GM12878 (cell line): ENCODE measurements around the gene MYD88. TPM values are rescaled to one million over a fixed set of nuclear protein-coding genes. Genes with fewer than 3 reads are reported as not detected.

Source experiments
- ATF2 ChIP-seq: IDR thresholded peaks from 2 replicates; pipeline ENCODE4 v1.6.1; 2012; ENCODE audit warnings: low read length, inconsistent platforms
- BCL11A ChIP-seq: IDR thresholded peaks from 2 replicates; pipeline ENCODE4 v1.6.1; 2011; ENCODE audit warnings: low read depth, low read length
- BRCA1 ChIP-seq: IDR thresholded peaks from 2 replicates; pipeline ENCODE4 v1.6.1; 2011; ENCODE audit warnings: low read depth, low read length, improper control_type of control experiment
- CREB1 ChIP-seq: IDR thresholded peaks from 2 replicates; pipeline ENCODE4 v1.6.1; 2012; ENCODE audit warnings: low read depth, mild to moderate bottlenecking, inconsistent platforms
- CREM ChIP-seq: IDR thresholded peaks from 2 replicates; pipeline ENCODE4 v1.6.1; 2014; ENCODE audit warnings: antibody characterized with exemption, low read depth
- DPF2 ChIP-seq: fragments of 450-650 bp; IDR thresholded peaks from 2 replicates; pipeline ENCODE4 v1.6.1; 2017; ENCODE audit warnings: mild to moderate bottlenecking
- FOXK2 ChIP-seq: fragments of 450-650 bp; IDR thresholded peaks from 2 replicates; pipeline ENCODE4 v1.6.1; 2017; ENCODE audit warnings: mild to moderate bottlenecking, moderate library complexity
- HCFC1 ChIP-seq: fragments of 150-350 bp; IDR thresholded peaks from 2 replicates; pipeline ENCODE4 v1.6.1; 2014; ENCODE audit warnings: low read length
- HDGF ChIP-seq: fragments of 450-650 bp; IDR thresholded peaks from 2 replicates; pipeline ENCODE4 v1.6.1; 2016; ENCODE audit warnings: antibody characterized with exemption
- IKZF2 ChIP-seq, 2 experiments: fragments of 450-650 bp; IDR thresholded peaks; 2 replicates each; pipeline ENCODE4 v1.6.1; 2017; ENCODE audit warnings: mild to moderate bottlenecking in 2 of 2, moderate library complexity in 2 of 2
- MEF2A ChIP-seq: IDR thresholded peaks from 2 replicates; pipeline ENCODE4 v1.6.1; 2011; ENCODE audit warnings: low read depth, mild to moderate bottlenecking, low read length, moderate library complexity; ENCODE audit not compliant: insufficient read depth
- MTA2 ChIP-seq: fragments of 450-650 bp; IDR thresholded peaks from 2 replicates; pipeline ENCODE4 v1.6.1; 2016; ENCODE audit warnings: low read depth, mild to moderate bottlenecking, moderate library complexity
- MTA3 ChIP-seq: IDR thresholded peaks from 2 replicates; pipeline ENCODE4 v1.6.1; 2012; ENCODE audit warnings: low read length, inconsistent platforms, borderline replicate concordance
- MXI1 ChIP-seq: fragments of 150-350 bp; IDR thresholded peaks from 2 replicates; pipeline ENCODE4 v1.6.1; 2011; ENCODE audit warnings: low read depth, mild to moderate bottlenecking, inconsistent platforms, low read length, improper control_type of control experiment
- POLR2A ChIP-seq: IDR thresholded peaks from 2 replicates; pipeline ENCODE4 v1.6.1; 2011; ENCODE audit warnings: low read depth, mild to moderate bottlenecking, low read length
- RUNX3 ChIP-seq: IDR thresholded peaks from 2 replicates; pipeline ENCODE4 v1.6.1; 2012; ENCODE audit warnings: low read length, inconsistent platforms
- SIN3A ChIP-seq: IDR thresholded peaks from 2 replicates; pipeline ENCODE4 v1.6.1; 2012; ENCODE audit warnings: low read depth, low read length, improper control_type of control experiment
- SMAD1 ChIP-seq: fragments of 450-650 bp; IDR thresholded peaks from 2 replicates; pipeline ENCODE4 v1.6.1; 2018; ENCODE audit warnings: mild to moderate bottlenecking, low read depth; ENCODE audit not compliant: partially characterized antibody
- SPI1 ChIP-seq: IDR thresholded peaks from 2 replicates; pipeline ENCODE4 v1.6.1; 2011; ENCODE audit warnings: low read depth, mild to moderate bottlenecking, low read length, moderate library complexity, borderline replicate concordance; ENCODE audit not compliant: insufficient read depth
- SREBF2 ChIP-seq: IDR thresholded peaks from 2 replicates; pipeline ENCODE4 v1.6.1; 2012; ENCODE audit warnings: mild to moderate bottlenecking, low read length
- TBL1XR1 ChIP-seq: IDR thresholded peaks from 2 replicates; pipeline ENCODE4 v1.6.1; 2012; ENCODE audit warnings: low read depth, low read length, improper control_type of control experiment
- TCF3 ChIP-seq: IDR thresholded peaks from 2 replicates; pipeline ENCODE4 v1.6.1; 2012; ENCODE audit warnings: low read depth, mild to moderate bottlenecking, low read length, borderline replicate concordance; ENCODE audit not compliant: insufficient read depth
- TCF7 ChIP-seq: IDR thresholded peaks from 2 replicates; pipeline ENCODE4 v1.6.1; 2014; ENCODE audit warnings: antibody characterized with exemption, borderline replicate concordance
- ZNF207 ChIP-seq: fragments of 450-650 bp; IDR thresholded peaks from 2 replicates; pipeline ENCODE4 v1.6.1; 2014; ENCODE audit warnings: antibody characterized with exemption, mild to moderate bottlenecking, borderline replicate concordance
- ZNF622 ChIP-seq: fragments of 450-650 bp; IDR thresholded peaks from 2 replicates; pipeline ENCODE4 v1.6.1; 2017; ENCODE audit warnings: mild to moderate bottlenecking, inconsistent platforms
- ZSCAN29 ChIP-seq: fragments of 450-650 bp; IDR thresholded peaks from 2 replicates; pipeline ENCODE4 v1.6.1; 2017; ENCODE audit warnings: mild to moderate bottlenecking, moderate library complexity
- ZZZ3 ChIP-seq: IDR thresholded peaks from 2 replicates; pipeline ENCODE4 v1.6.1; 2011; ENCODE audit warnings: low read depth; ENCODE audit not compliant: control insufficient read depth, insufficient read length
- polyA plus RNA-seq, 11 experiments: library from polyadenylated mRNA; depleted of rRNA in 4 of 11; unstranded in 6 of 11; stranded (reverse) in 5 of 11; fragments of >200 nt; fragmentation: Nextera tagmentation in 4 of 11; fragmentation: Illumina TruSeq in 1 of 11; extraction: Ambion mirVana in 4 of 11; extraction: Trizol in 1 of 11; gene quantifications; 1 replicate in 1 of 11; 2 replicates in 10 of 11; pipeline versions ENCODE4 v1.2.1 to v1.2.3, GENCODE V29; 2011 to 2016; ENCODE audit warnings: inconsistent platforms in 2 of 11, missing spikeins in 2 of 11, low read depth in 1 of 11
- total RNA-seq, 4 experiments: library from RNA; depleted of rRNA in 3 of 4; stranded (reverse); fragments of >200 nt in 3 of 4; fragmentation: Illumina TruSeq in 1 of 4; extraction: Trizol in 1 of 4; gene quantifications; 2 replicates each; pipeline versions ENCODE4 v1.2.1 to v1.2.3, GENCODE V29; 2013 to 2021
- TF ChIP-seq, protein P1 (sequence below): IDR thresholded peaks from 2 replicates; pipeline ENCODE4 v1.6.1; 2011; ENCODE audit warnings: borderline replicate concordance, low read depth, mild to moderate bottlenecking, moderate library complexity, low read length; ENCODE audit not compliant: insufficient read depth, poor library complexity, severe bottlenecking
- TF ChIP-seq, protein P2 (sequence below): fragments of 450-650 bp; formaldehyde crosslinking; IDR thresholded peaks from 2 replicates; pipeline ENCODE4 v1.4.0; 2022; ENCODE audit warnings: mild to moderate bottlenecking, moderate library complexity

Gene MYD88
- total and polyA plus RNA-seq, 10 of the 15 experiments (the other 5 are each of a cell fraction or from before 2014, with no cell fraction given) = 5.5 to 84.8 (median 67.5) TPM

GRCh38 chr3:38164952-38165721 lies 26.7 kb downstream of the MYD88 start, which contains the start of gene OXSR1 (continued):
- TF ChIP-seq RUNX3 (peak; percentile 88), BCL11A (no peak), ZSCAN29 (no peak), POLR2A (peak; percentile 93), TCF3 (0 out of 2 replicates have a peak, but pooled peaks have one; percentile 10), SMAD1 (no peak), ATF2 (peak; percentile 83), CREB1 (peak; percentile 99), DPF2 (peak; percentile 71), MTA2 (no peak; the same call in 1 of the 2 replicates), MTA3 (no peak), IKZF2 (IDR thresholded peaks at IDR 0.05) (no peak), MXI1 (peak; percentile 70), ZNF622 (no peak), TCF7 (no peak), MEF2A (no peak), SPI1 (peak; percentile 73), ZZZ3 (no peak), ZNF207 (0 out of 2 replicates have a peak, but pooled peaks have one; percentile 25), CREM (peak; percentile 99), TBL1XR1 (no peak), HCFC1 (peak; percentile 77), SREBF2 (no peak), BRCA1 (peak; percentile 44; the same call in 1 of the 2 replicates), SIN3A (no peak), HDGF (peak; percentile 24), FOXK2 (no peak)
- TF ChIP-seq, protein P1, sequence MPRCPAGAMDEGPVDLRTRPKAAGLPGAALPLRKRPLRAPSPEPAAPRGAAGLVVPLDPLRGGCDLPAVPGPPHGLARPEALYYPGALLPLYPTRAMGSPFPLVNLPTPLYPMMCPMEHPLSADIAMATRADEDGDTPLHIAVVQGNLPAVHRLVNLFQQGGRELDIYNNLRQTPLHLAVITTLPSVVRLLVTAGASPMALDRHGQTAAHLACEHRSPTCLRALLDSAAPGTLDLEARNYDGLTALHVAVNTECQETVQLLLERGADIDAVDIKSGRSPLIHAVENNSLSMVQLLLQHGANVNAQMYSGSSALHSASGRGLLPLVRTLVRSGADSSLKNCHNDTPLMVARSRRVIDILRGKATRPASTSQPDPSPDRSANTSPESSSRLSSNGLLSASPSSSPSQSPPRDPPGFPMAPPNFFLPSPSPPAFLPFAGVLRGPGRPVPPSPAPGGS = no peak
- TF ChIP-seq, protein P2, sequence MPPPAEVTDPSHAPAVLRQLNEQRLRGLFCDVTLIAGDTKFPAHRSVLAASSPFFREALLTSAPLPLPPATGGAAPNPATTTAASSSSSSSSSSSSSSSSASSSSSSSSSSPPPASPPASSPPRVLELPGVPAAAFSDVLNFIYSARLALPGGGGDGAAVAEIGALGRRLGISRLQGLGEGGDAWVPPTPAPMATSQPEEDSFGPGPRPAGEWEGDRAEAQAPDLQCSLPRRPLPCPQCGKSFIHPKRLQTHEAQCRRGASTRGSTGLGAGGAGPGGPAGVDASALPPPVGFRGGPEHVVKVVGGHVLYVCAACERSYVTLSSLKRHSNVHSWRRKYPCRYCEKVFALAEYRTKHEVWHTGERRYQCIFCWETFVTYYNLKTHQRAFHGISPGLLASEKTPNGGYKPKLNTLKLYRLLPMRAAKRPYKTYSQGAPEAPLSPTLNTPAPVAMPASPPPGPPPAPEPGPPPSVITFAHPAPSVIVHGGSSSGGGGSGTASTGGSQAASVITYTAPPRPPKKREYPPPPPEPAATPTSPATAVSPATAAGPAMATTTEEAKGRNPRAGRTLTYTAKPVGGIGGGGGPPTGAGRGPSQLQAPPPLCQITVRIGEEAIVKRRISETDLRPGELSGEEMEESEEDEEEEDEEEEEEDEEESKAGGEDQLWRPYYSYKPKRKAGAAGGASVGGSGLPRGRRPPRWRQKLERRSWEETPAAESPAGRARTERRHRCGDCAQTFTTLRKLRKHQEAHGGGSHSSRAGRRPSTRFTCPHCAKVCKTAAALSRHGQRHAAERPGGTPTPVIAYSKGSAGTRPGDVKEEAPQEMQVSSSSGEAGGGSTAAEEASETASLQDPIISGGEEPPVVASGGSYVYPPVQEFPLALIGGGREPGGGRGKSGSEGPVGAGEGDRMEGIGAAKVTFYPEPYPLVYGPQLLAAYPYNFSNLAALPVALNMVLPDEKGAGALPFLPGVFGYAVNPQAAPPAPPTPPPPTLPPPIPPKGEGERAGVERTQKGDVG (CRISPR knock-in tag) = no peak
